ENCODE results near the gene FMN1.
"Not testable (repeated sequence)": the region's sequence is repeated elsewhere in the genome, so short reads cannot be mapped to it uniquely, and the experiment has no call there.

FMN1 gene

GRCh38 chr15:32953533-32953910 is 241.0 kb downstream of the FMN1 start:
- no peak for DNase-seq (ENCODE audit: low read depth)
- no peak for TF ChIP-seq CTCF (IDR thresholded peaks at IDR 0.05; ENCODE audit: insufficient read depth, low read depth, low read length, missing control alignments)
- no peak overlapping the region for H3K4me3 ChIP-seq (ENCODE audit: low read length)

- DNase-seq (ENCODE audit: low read depth) = no peak
- TF ChIP-seq CTCF (IDR thresholded peaks at IDR 0.05; ENCODE audit: insufficient read depth, low read depth, low read length, missing control alignments) = no peak
- no peak overlapping the region for H3K4me3 ChIP-seq (ENCODE audit: low read length)
These were observed 241.5 kb downstream of the FMN1 start for GRCh38 chr15:32952901-32953532.

GRCh38 chr15:32951736-32952464 is 242.6 kb downstream of the FMN1 start:
- no peak for DNase-seq (ENCODE audit: low read depth)
- no peak for TF ChIP-seq CTCF (IDR thresholded peaks at IDR 0.05; ENCODE audit: insufficient read depth, low read depth, low read length, missing control alignments)
- H3K4me3 ChIP-seq (ENCODE audit: low read length) = no peak overlapping the region

- not testable (repeated sequence) for DNase-seq (ENCODE audit: low read depth); H3K4me3 ChIP-seq (ENCODE audit: low read length)
These were observed 244.5 kb downstream of the FMN1 start for GRCh38 chr15:32950051-32950450.

GRCh38 chr15:32946210-32946609 is 248.3 kb downstream of the FMN1 start:
- DNase-seq (ENCODE audit: low read depth) = no peak
- H3K4me3 ChIP-seq (ENCODE audit: low read length) = no peak overlapping the region
- TF ChIP-seq CTCF (IDR thresholded peaks at IDR 0.05; ENCODE audit: insufficient read depth, low read depth, low read length, missing control alignments) = no peak

- DNase-seq (ENCODE audit: low read depth) = no peak
- TF ChIP-seq CTCF (IDR thresholded peaks at IDR 0.05; ENCODE audit: insufficient read depth, low read depth, low read length, missing control alignments) = no peak
These were observed 250.1 kb downstream of the FMN1 start for GRCh38 chr15:32944431-32944830.

GRCh38 chr15:32943711-32944110 is 250.8 kb downstream of the FMN1 start:
- no peak for TF ChIP-seq CTCF (IDR thresholded peaks at IDR 0.05; ENCODE audit: insufficient read depth, low read depth, low read length, missing control alignments)
- no peak for DNase-seq (ENCODE audit: low read depth)
- no peak overlapping the region for H3K4me3 ChIP-seq (ENCODE audit: low read length)

More at GRCh38 chr15:32944431-32944830, 250.1 kb downstream of the FMN1 start:
- H3K4me3 ChIP-seq (ENCODE audit: low read length) = no peak overlapping the region

All from epithelial cell of esophagus (primary cell).